Heart right ventricle (tissue), 16 donors: ENCODE results near the gene FAM3A. TPM values are rescaled to one million over a fixed set of nuclear protein-coding genes. Genes with fewer than 3 reads are reported as not detected.

Experiments
- ATAC-seq, 8 donors: fragments of 200-7000 bp; cut with Tn5 transposase; one replicate each; pipeline ENCODE4 v1.9.1; 2020; ENCODE audit warnings: mild to moderate bottlenecking in 8 of 8, moderate library complexity in 8 of 8, moderate number of reproducible peaks in 1 of 8
- DNase-seq, 2 donors: peaks; one replicate each; pipeline ENCODE4 v3.0.0-alpha.2; 2020
- H3K27ac ChIP-seq, 10 donors: fragments of 200-600 bp; sonication (generic) in 2 of 10; one replicate each; pipeline versions ENCODE4 v1.5.0 to v1.8.0; 2020 to 2022; ENCODE audit warnings: mild to moderate bottlenecking in 3 of 10
- H3K27me3 ChIP-seq, 7 donors: fragments of 200-600 bp; one replicate each; pipeline ENCODE4 v1.8.0; 2021 to 2022; ENCODE audit warnings: mild to moderate bottlenecking in 2 of 7
- H3K36me3 ChIP-seq, 9 donors: fragments of 200-600 bp; sonication (generic) in 1 of 9; one replicate each; pipeline versions ENCODE4 v1.5.0 to v1.8.0; 2020 to 2022; ENCODE audit warnings: mild to moderate bottlenecking in 2 of 9
- H3K4me1 ChIP-seq, 9 donors: fragments of 200-600 bp; sonication (generic) in 1 of 9; one replicate each; pipeline versions ENCODE4 v1.5.0 to v1.8.0; 2020 to 2022; ENCODE audit warnings: mild to moderate bottlenecking in 4 of 9
- H3K4me3 ChIP-seq, 10 donors: fragments of 200-600 bp; sonication (generic) in 2 of 10; one replicate each; pipeline versions ENCODE4 v1.5.0 to v1.8.0; 2020 to 2022; ENCODE audit warnings: mild to moderate bottlenecking in 7 of 10, moderate library complexity in 2 of 10
- H3K9me3 ChIP-seq, 11 donors: fragments of 200-600 bp in 10 of 11; sonication (generic) in 2 of 11; one replicate each; pipeline versions ENCODE4 v1.5.0 to v1.8.0; 2013 to 2022; ENCODE audit warnings: mild to moderate bottlenecking in 2 of 11, control low read depth in 1 of 11, moderate library complexity in 1 of 11
- CTCF ChIP-seq, 9 donors: fragments of 200-600 bp; sonication (generic) in 2 of 9; IDR thresholded peaks; one replicate each; pipeline versions ENCODE4 v1.5.0 to v1.8.0; 2021 to 2022; ENCODE audit warnings: antibody characterized with exemption in 9 of 9, mild to moderate bottlenecking in 5 of 9, moderate library complexity in 1 of 9
- WGBS, 2 donors: extraction: QIAGEN DNeasy Blood & Tissue Kit; methylation state at CpG; one replicate each; pipeline ENCODE4 v1.1.7; 2013; ENCODE audit warnings: inconsistent platforms in 1 of 2; 5-methylcytosine and 5-hydroxymethylcytosine counted together
- intact Hi-C, 10 donors: fragments of 100-400 bp; cut with DNase I; formaldehyde crosslinking; loops; one replicate each; pipeline versions ENCODE4 v1.11.1 to v1.14.2; 2022
- polyA plus RNA-seq, 2 donors: library from polyadenylated mRNA; stranded (reverse); fragments of 200-250 nt; gene quantifications; one replicate each; pipeline ENCODE4 v1.2.3, GENCODE V29; 2013
- total RNA-seq, 10 donors: library from RNA; stranded (reverse); fragmentation: NEBNext Ultra II Directional in 3 of 10; extraction: Animal tissue kit (Norgen Biotek cat#: 25700) in 3 of 10; gene quantifications; one replicate each; pipeline versions ENCODE4 v1.2.1 to v1.2.4, GENCODE V29; 2021 to 2023
- donor health status: Arrhythmogenic right ventricular cardiomyopathy.
- donor health status: ischemic (EF 13 %, LVEDD 7.1; RV severe dilation, severe dysfunction).
- donor health status: healthy with polysubstance abuse.
- donor health status: DM: no; HTN: yes; CAD: no.
- donor health status: DM: no; HTN: no; CAD: no.
- donor health status: ischemic (EF 25% LVEDD 6.9; RV normal size, moderate dysfunction).
- donor health status: ischemic (EF 25% LVEDD 5.7; RV mildly dilated, moderate dysfunction).
- donor health status: healthy.
- donor health status: DM: yes; HTN: yes; CAD: no.
- donor health status: Ischemic cardiomyopathy.
- donor health status: ischemic (EF 35%, LVEDD 5.7; RV mildly dilated, moderate dysfunction).
- donor health status: nonischemic (EF 11% LVEDD 7.7; RV severe dilation, severe dysfunction).
- donor health status: DM: yes; HTN: yes; CAD: no.
- donor health status: PGD.
- donor health status: ischemic (EF 29% LVEDD 5.4; RV normal size, mild dysfunction).
- donor health status: nonischemic (EF 23%, LVEDD 6.1; RV moderate dilation, normal function).

The FAM3A gene
- total and polyA plus RNA-seq, 12 donors: 36.5 to 76.6 (median 54.8) TPM

- peaks cover 0 to 10% (median 0%) of the 10 kb centered on the region in 9 donors for H3K36me3 ChIP-seq
- no peak overlapping the region for H3K27ac ChIP-seq
- ATAC-seq: no peak
- H3K27me3 ChIP-seq: no peaks in the 10 kb centered on the region
- 92 to 100% methylated on average over 2 of the region's 2 CpGs for WGBS, 2 donors
- DNase-seq: no peak
- intact Hi-C loops: loop anchor here in 1 of 10 donors (10.0 kb wide), 2 partner anchors 59 to 119 kb away; partner anchors contain the start of genes PLXNA3 and RPL10
- H3K9me3 ChIP-seq: peaks cover 0 to 11% (median 0%) of the 10 kb centered on the region in 11 donors
- H3K4me3 ChIP-seq: no peak overlapping the region
- H3K4me1 ChIP-seq: peaks cover 0 to 27% (median 13%) of the 10 kb centered on the region in 9 donors
- no peak for TF ChIP-seq CTCF (IDR thresholded peaks at IDR 0.05)
These were observed 2.3 kb downstream of the FAM3A start for GRCh38 chrX:154513716-154514115.

- no peak for TF ChIP-seq CTCF (IDR thresholded peaks at IDR 0.05)
- intact Hi-C loops: loop anchor here in 1 of 10 donors (10.0 kb wide), 2 partner anchors 58 to 118 kb away; partner anchors contain the start of genes PLXNA3 and RPL10
- no peak for ATAC-seq
These were observed 3.0 kb downstream of the FAM3A start for GRCh38 chrX:154512879-154513553.

GRCh38 chrX:154511761-154512160 lies 4.3 kb downstream of the FAM3A start:
- TF ChIP-seq CTCF (IDR thresholded peaks at IDR 0.05): no peak
- H3K4me3 ChIP-seq: no peak overlapping the region
- peaks cover 0 to 11% (median 0%) of the 10 kb centered on the region in 11 donors for H3K9me3 ChIP-seq
- peaks cover 0 to 16% (median 7%) of the 10 kb centered on the region in 9 donors for H3K4me1 ChIP-seq
- DNase-seq: no peak
- peak overlapping the region in 1 of 10 donors; percentile 36 for H3K27ac ChIP-seq
- intact Hi-C loops: loop anchor here in 1 of 10 donors (10.0 kb wide), 2 partner anchors 57 to 117 kb away; partner anchors contain the start of genes PLXNA3 and RPL10
- H3K27me3 ChIP-seq: no peaks in the 10 kb centered on the region
- H3K36me3 ChIP-seq: peaks cover 0 to 29% (median 0%) of the 10 kb centered on the region in 9 donors
- no peak for ATAC-seq
- WGBS, 2 donors: 71 to 74% methylated on average over 12 of the region's 12 CpGs

More at GRCh38 chrX:154512879-154513553, 3.0 kb downstream of the FAM3A start:
- DNase-seq: no peak
- Histone ChIP-seq H3K36me3 (peaks cover 0 to 16% (median 0%) of the 10 kb centered on the region in 9 donors), H3K4me3 (no peak overlapping the region), H3K27ac (no peak overlapping the region), H3K27me3 (no peaks in the 10 kb centered on the region), H3K9me3 (peaks cover 0 to 11% (median 0%) of the 10 kb centered on the region in 11 donors), H3K4me1 (peaks cover 0 to 27% (median 13%) of the 10 kb centered on the region in 9 donors)
- 94 to 97% methylated on average over 15 to 16 of the region's 16 CpGs for WGBS, 2 donors

- ATAC-seq (no peak), DNase-seq (no peak)
- intact Hi-C loops: no loop called here
- peaks cover 0 to 7% (median 0%) of the 10 kb centered on the region in 11 donors for H3K9me3 ChIP-seq
- WGBS, 2 donors: 98% methylated on average over 5 of the region's 5 CpGs
- no peak for TF ChIP-seq CTCF (IDR thresholded peaks at IDR 0.05)
- H3K27ac ChIP-seq: no peak overlapping the region
- H3K36me3 ChIP-seq: peaks cover 0 to 47% (median 0%) of the 10 kb centered on the region in 9 donors
- H3K27me3 ChIP-seq: no peaks in the 10 kb centered on the region
- peaks cover 0 to 2% (median 0%) of the 10 kb centered on the region in 9 donors for H3K4me1 ChIP-seq
- H3K4me3 ChIP-seq: no peak overlapping the region
These were observed 6.6 kb downstream of the FAM3A start for GRCh38 chrX:154509455-154509854.
